ENCODE results near the gene FYCO1.

Gene FYCO1

GRCh38 chr3:45985532-45986302 lies 9.9 kb downstream of the FYCO1 start:
- H3K4me3 ChIP-seq (ENCODE audit: low read depth, low read length): no peak overlapping the region
- H3K27ac ChIP-seq: no peak overlapping the region
- DNase-seq: no peak
- no peaks in the 10 kb centered on the region for H3K9me3 ChIP-seq (ENCODE audit: severe bottlenecking)
- TF ChIP-seq CTCF (IDR thresholded peaks at IDR 0.05; ENCODE audit: low read depth, low read length): no peak
- H3K36me3 ChIP-seq: peaks cover 58% of the 10 kb centered on the region
- no peaks in the 10 kb centered on the region for H3K27me3 ChIP-seq (ENCODE audit: insufficient read depth, low read depth, severe bottlenecking)

- H3K36me3 ChIP-seq: peaks cover 69% of the 10 kb centered on the region
- H3K9me3 ChIP-seq (ENCODE audit: severe bottlenecking): no peaks in the 10 kb centered on the region
- no peak for DNase-seq
- no peaks in the 10 kb centered on the region for H3K27me3 ChIP-seq (ENCODE audit: insufficient read depth, low read depth, severe bottlenecking)
- H3K27ac ChIP-seq: no peak overlapping the region
- no peak overlapping the region for H3K4me3 ChIP-seq (ENCODE audit: low read depth, low read length)
- no peak for TF ChIP-seq CTCF (IDR thresholded peaks at IDR 0.05; ENCODE audit: low read depth, low read length)
Observed at GRCh38 chr3:45984331-45985312, 11.0 kb downstream of the FYCO1 start.

GRCh38 chr3:45983770-45984169 lies 11.9 kb downstream of the FYCO1 start:
- H3K27me3 ChIP-seq (ENCODE audit: insufficient read depth, low read depth, severe bottlenecking): no peaks in the 10 kb centered on the region
- no peak for TF ChIP-seq CTCF (IDR thresholded peaks at IDR 0.05; ENCODE audit: low read depth, low read length)
- peaks cover 72% of the 10 kb centered on the region for H3K36me3 ChIP-seq
- H3K4me3 ChIP-seq (ENCODE audit: low read depth, low read length): no peak overlapping the region
- no peaks in the 10 kb centered on the region for H3K9me3 ChIP-seq (ENCODE audit: severe bottlenecking)
- no peak for DNase-seq
- no peak overlapping the region for H3K27ac ChIP-seq

- H3K27me3 ChIP-seq (ENCODE audit: insufficient read depth, low read depth, severe bottlenecking): no peaks in the 10 kb centered on the region
- no peak for DNase-seq
- TF ChIP-seq CTCF (IDR thresholded peaks at IDR 0.05; ENCODE audit: low read depth, low read length): no peak
- peaks cover 83% of the 10 kb centered on the region for H3K36me3 ChIP-seq
- no peak overlapping the region for H3K27ac ChIP-seq
- H3K9me3 ChIP-seq (ENCODE audit: severe bottlenecking): no peaks in the 10 kb centered on the region
- no peak overlapping the region for H3K4me3 ChIP-seq (ENCODE audit: low read depth, low read length)
Observed at GRCh38 chr3:45981346-45982074, 14.1 kb downstream of the FYCO1 start.

GRCh38 chr3:45980819-45981218 lies 14.8 kb downstream of the FYCO1 start:
- peaks cover 86% of the 10 kb centered on the region for H3K36me3 ChIP-seq
- no peak overlapping the region for H3K4me3 ChIP-seq (ENCODE audit: low read depth, low read length)
- H3K27me3 ChIP-seq (ENCODE audit: insufficient read depth, low read depth, severe bottlenecking): no peaks in the 10 kb centered on the region
- no peaks in the 10 kb centered on the region for H3K9me3 ChIP-seq (ENCODE audit: severe bottlenecking)
- TF ChIP-seq CTCF (IDR thresholded peaks at IDR 0.05; ENCODE audit: low read depth, low read length): no peak
- DNase-seq: no peak
- no peak overlapping the region for H3K27ac ChIP-seq

All from WERI-Rb-1 (cell line).